GM19099 (cell line): ENCODE data around the gene PARP12.

Source experiments
- POLR2A ChIP-seq: IDR thresholded peaks from 3 replicates; pipeline ENCODE4 v1.6.1; 2011; ENCODE audit warnings: low read depth; ENCODE audit not compliant: insufficient read length; ENCODE audit errors: extremely low read depth

Gene PARP12

GRCh38 chr7:139993169-139993568, 69.6 kb downstream of the PARP12 start:
- no peak for TF ChIP-seq POLR2A

- no peak for TF ChIP-seq POLR2A
Observed at GRCh38 chr7:139992353-139993044, 70.3 kb downstream of the PARP12 start.

- TF ChIP-seq POLR2A, result no peak
Observed at GRCh38 chr7:139991911-139992310, 70.8 kb downstream of the PARP12 start.

- no peak for TF ChIP-seq POLR2A
Observed at GRCh38 chr7:139991269-139991666, 71.5 kb downstream of the PARP12 start.

DNA sequence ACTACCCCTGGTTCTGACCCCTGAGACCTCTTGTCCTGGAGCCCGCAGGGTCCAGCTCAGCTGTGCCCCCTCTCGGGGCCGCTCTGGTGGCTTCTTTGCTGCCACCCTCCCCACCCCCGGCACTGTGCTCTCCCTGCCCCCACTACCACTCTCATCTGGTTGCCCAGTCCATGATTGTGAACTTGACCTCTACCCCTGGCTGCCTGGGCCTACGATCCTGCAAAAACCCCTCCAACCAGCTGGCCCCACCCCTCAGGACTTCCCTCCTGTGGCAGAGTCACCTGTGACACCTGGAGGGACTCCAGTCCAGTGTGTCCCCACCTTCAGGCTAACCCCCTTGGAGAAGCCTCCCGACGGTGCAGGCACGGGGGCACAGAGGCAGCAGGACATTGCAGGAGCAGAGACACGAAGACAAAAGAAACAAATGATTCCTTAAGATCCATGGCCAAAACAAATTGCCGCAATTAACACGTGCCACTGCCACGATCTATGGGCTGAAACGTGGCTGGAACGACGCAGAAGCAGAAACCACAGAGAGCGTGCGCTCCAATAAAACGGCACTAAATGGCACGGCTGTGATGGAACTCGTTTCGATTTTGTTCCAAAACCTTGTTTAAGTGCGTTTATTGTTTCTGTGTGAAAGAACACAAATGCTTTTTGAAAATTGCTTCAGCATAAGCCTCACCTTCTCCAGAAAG, 72.0 kb downstream of the PARP12 start:
- no peak for TF ChIP-seq POLR2A

GRCh38 chr7:139990142-139990535, 72.6 kb downstream of the PARP12 start:
- TF ChIP-seq POLR2A, result no peak

DNA sequence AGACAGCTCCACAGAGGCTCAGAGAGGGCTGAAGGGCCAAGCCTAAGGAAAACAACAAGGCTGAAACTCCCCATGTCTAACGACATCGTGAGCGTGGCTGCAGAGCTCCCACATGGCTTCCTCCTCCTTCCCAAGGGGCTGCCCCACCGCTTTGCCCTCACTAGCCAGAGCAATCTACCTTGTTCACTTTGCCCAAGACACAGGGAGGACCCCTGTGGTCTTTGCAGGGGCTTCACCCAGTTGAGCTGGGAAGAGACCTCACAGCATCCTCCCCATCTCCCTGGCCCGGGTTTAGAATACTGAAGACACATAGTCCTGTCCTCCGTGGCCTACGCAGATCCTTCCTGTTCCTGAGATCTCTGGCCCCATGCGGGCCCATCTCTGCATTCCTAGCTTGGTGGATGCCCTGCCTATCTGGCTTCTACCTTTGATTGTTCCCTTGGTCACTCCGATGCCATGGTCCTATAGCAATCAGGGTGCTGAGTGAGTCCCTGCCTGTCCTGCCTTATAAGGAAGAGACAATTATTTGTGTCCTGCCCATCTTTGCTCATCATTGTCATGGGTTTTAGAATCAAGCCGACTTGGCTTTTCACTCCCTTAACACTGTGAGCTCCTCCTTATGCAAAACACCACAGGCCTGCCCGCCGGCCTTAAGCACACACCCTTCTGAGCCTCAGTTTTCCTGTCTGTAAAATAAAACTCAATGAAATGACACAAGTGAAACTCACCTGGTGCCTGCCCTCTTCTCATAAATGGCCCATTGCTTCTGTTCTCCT, 73.2 kb downstream of the PARP12 start:
- TF ChIP-seq POLR2A, result no peak

DNA sequence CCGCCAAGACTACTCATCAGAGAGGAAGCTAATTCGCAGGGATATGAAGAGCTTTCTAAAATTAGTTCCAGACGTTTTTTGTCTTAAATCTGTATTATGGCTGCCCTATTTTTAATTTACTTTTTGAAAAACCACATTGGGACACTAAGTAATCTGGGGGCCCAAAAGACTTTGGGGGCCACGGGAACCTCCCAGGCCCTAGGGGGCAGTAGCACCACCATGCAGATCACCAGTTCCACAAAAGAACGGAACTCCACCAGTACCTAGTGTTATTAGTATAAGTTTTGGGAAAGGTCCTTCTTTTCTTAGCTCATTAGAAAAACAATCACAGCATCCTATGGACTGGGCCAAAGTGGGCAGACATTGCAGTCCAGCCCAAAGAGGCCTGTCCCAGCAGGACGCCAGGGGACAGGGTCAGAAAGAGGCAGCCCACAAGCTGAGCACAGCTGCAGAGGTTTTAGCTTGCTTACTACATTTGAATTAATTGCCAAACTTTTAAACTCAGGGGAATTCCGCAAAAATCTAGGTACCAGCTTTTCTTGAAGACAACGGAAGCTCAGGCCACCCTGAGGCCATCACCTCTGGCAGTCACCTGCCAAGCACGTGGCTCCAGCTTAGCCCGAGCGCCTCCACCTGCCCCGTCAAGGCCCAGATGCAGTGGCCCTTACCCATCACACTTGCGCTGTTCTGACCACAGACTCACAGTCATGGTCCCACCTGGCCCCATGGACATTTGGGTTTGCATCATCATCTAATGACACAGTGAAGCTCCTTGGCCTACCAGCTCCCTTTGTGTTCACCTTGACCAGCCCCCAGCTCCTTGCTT, 74.8 kb downstream of the PARP12 start:
- no peak for TF ChIP-seq POLR2A

DNA sequence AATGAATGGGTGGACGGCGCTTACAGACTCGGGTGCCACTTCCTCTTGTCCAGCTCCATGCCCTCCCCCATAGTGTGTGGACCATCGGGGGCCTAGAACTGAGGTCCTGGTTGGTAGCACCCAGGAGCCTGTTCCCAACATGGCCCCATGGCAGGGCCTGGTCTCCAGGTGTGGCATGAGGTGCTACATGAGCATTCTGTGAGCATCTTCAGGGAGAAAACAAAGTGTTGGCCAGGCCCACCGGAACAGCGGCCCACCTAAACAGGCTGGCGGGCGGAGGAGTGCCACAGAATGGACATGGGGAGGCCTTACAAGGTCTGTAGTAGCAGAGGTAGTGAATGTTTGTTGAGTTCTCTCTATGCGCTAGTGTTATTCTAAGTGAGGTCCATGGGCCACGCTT, 76.9 kb downstream of the PARP12 start:
- TF ChIP-seq POLR2A, result no peak

- TF ChIP-seq POLR2A, result no peak
Observed at GRCh38 chr7:139984642-139985539, 77.9 kb downstream of the PARP12 start.

GRCh38 chr7:139982927-139983920, 79.5 kb downstream of the PARP12 start:
- no peak for TF ChIP-seq POLR2A

GRCh38 chr7:139981511-139981895, 81.2 kb downstream of the PARP12 start:
- no peak for TF ChIP-seq POLR2A
